SK-N-SH treated with all-trans-retinoic acid at 6 μM for 48 hours (cell line): ENCODE data around the gene NELFCD.
"Not testable (repeated sequence)": the region's sequence is repeated elsewhere in the genome, so short reads cannot be mapped to it uniquely, and the experiment has no call there.

Experiments used
- ATAC-seq: fragments of 200-7000 bp; cut with Tn5 transposase; 3 replicates; pipeline ENCODE4 v1.9.1; 2020; ENCODE audit warnings: mild to moderate bottlenecking, moderate library complexity
- ARNTL ChIP-seq: fragments of 450-650 bp; formaldehyde crosslinking; IDR thresholded peaks from 2 replicates; pipeline ENCODE4 v1.5.0; 2020; ENCODE audit warnings: low read depth, mild to moderate bottlenecking, moderate library complexity, borderline replicate concordance
- CSDC2 ChIP-seq: fragments of 250-450 bp; sonication (Bioruptor Pico); IDR thresholded peaks from 2 replicates; pipeline ENCODE4 v1.5.0; 2020; ENCODE audit warnings: mild to moderate bottlenecking, moderate library complexity
- CSRNP3 ChIP-seq: fragments of 250-450 bp; sonication (Bioruptor Pico); IDR thresholded peaks from 2 replicates; pipeline ENCODE4 v1.5.1; 2021; ENCODE audit warnings: mild to moderate bottlenecking, moderate library complexity
- ESRRG ChIP-seq: fragments of 250-450 bp; sonication (Bioruptor Pico); IDR thresholded peaks from 2 replicates; pipeline ENCODE4 v1.6.1; 2021; ENCODE audit warnings: mild to moderate bottlenecking
- GLIS3 ChIP-seq: fragments of 250-450 bp; sonication (Bioruptor Pico); IDR thresholded peaks from 2 replicates; pipeline ENCODE4 v1.5.0; 2020; ENCODE audit warnings: mild to moderate bottlenecking, moderate library complexity
- ISL1 ChIP-seq: fragments of 250-450 bp; sonication (Bioruptor Pico); IDR thresholded peaks from 2 replicates; pipeline ENCODE4 v2.1.2; 2022; ENCODE audit warnings: mild to moderate bottlenecking, moderate library complexity
- OSR1 ChIP-seq: fragments of 250-450 bp; sonication (Bioruptor Pico); IDR thresholded peaks from 2 replicates; pipeline ENCODE4 v1.8.0; 2022; ENCODE audit warnings: moderate library complexity, mild to moderate bottlenecking, inconsistent platforms
- PPARA ChIP-seq: fragments of 250-450 bp; sonication (Bioruptor Pico); IDR thresholded peaks from 2 replicates; pipeline ENCODE4 v1.5.0; 2020; ENCODE audit warnings: mild to moderate bottlenecking, borderline replicate concordance
- RARB ChIP-seq: fragments of 250-450 bp; sonication (Bioruptor Pico); IDR thresholded peaks from 2 replicates; pipeline ENCODE4 v1.8.0; 2021; ENCODE audit warnings: mild to moderate bottlenecking, moderate library complexity
- SNAI2 ChIP-seq: fragments of 250-450 bp; sonication (Bioruptor Pico); IDR thresholded peaks from 2 replicates; pipeline ENCODE4 v1.5.0; 2020; ENCODE audit warnings: mild to moderate bottlenecking, moderate library complexity
- TCF4 ChIP-seq: fragments of 250-450 bp; sonication (Bioruptor Pico); IDR thresholded peaks from 2 replicates; pipeline ENCODE4 v1.8.0; 2021; ENCODE audit warnings: mild to moderate bottlenecking, moderate library complexity, borderline replicate concordance
- TOX ChIP-seq: fragments of 250-450 bp; sonication (Bioruptor Pico); IDR thresholded peaks from 2 replicates; pipeline ENCODE4 v1.8.0; 2021; ENCODE audit warnings: mild to moderate bottlenecking, moderate library complexity, borderline replicate concordance
- TSHZ2 ChIP-seq: fragments of 250-450 bp; sonication (Bioruptor Pico); IDR thresholded peaks from 2 replicates; pipeline ENCODE4 v1.5.0; 2020; ENCODE audit warnings: mild to moderate bottlenecking, moderate library complexity
- ZC3H10 ChIP-seq: fragments of 250-450 bp; sonication (Bioruptor Pico); IDR thresholded peaks from 2 replicates; pipeline ENCODE4 v1.5.1; 2021; ENCODE audit warnings: mild to moderate bottlenecking, moderate library complexity
- ZFP3 ChIP-seq: fragments of 250-450 bp; sonication (Bioruptor Pico); IDR thresholded peaks from 2 replicates; pipeline ENCODE4 v1.5.0; 2020; ENCODE audit warnings: mild to moderate bottlenecking, moderate library complexity
- ZFP30 ChIP-seq: fragments of 450-650 bp; formaldehyde crosslinking; IDR thresholded peaks from 2 replicates; pipeline ENCODE4 v1.5.0; 2022; ENCODE audit warnings: mild to moderate bottlenecking, moderate library complexity
- ZNF565 ChIP-seq: fragments of 450-650 bp; formaldehyde crosslinking; conservative IDR thresholded peaks from 2 replicates; pipeline ENCODE4 v1.5.0; 2020; ENCODE audit warnings: low read depth, mild to moderate bottlenecking, moderate library complexity
- ZNF70 ChIP-seq: fragments of 450-650 bp; formaldehyde crosslinking; IDR thresholded peaks from 2 replicates; pipeline ENCODE4 v1.5.0; 2020; ENCODE audit warnings: mild to moderate bottlenecking, moderate library complexity
- TF ChIP-seq, protein P1 (sequence below): fragments of 250-450 bp; sonication (Bioruptor Pico); IDR thresholded peaks from 2 replicates; pipeline ENCODE4 v1.5.1; 2020; ENCODE audit warnings: low read depth, mild to moderate bottlenecking, moderate library complexity

NELFCD gene

GRCh38 chr20:59010995-59011873 lies 30.2 kb downstream of the NELFCD start:
- peak; percentile 84 for ATAC-seq
- TF ChIP-seq ZFP3 (CRISPR knock-in tag) (no peak), ISL1 (no peak), ZFP30 (CRISPR knock-in tag) (no peak)
- TF ChIP-seq, protein P1, sequence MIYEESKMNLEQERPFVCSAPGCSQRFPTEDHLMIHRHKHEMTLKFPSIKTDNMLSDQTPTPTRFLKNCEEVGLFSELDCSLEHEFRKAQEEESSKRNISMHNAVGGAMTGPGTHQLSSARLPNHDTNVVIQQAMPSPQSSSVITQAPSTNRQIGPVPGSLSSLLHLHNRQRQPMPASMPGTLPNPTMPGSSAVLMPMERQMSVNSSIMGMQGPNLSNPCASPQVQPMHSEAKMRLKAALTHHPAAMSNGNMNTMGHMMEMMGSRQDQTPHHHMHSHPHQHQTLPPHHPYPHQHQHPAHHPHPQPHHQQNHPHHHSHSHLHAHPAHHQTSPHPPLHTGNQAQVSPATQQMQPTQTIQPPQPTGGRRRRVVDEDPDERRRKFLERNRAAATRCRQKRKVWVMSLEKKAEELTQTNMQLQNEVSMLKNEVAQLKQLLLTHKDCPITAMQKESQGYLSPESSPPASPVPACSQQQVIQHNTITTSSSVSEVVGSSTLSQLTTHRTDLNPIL (CRISPR knock-in tag): no peak
- TF ChIP-seq, all 23 proteins: peak for 0

- not testable (repeated sequence) for ATAC-seq
Observed at GRCh38 chr20:59011874-59012157, 30.8 kb downstream of the NELFCD start.

- TF ChIP-seq CSDC2: no peak
- no peak for TF ChIP-seq ZNF70
- no peak for TF ChIP-seq ZFP30 (CRISPR knock-in tag)
- no peak for TF ChIP-seq CSRNP3 (CRISPR knock-in tag)
- no peak for TF ChIP-seq ESRRG (CRISPR knock-in tag)
- TF ChIP-seq ZNF565 (CRISPR knock-in tag): no peak
- TF ChIP-seq PPARA (CRISPR knock-in tag): no peak
- TF ChIP-seq, protein P1 (CRISPR knock-in tag): no peak
- TF ChIP-seq ISL1: no peak
- no peak for TF ChIP-seq RARB
- ATAC-seq: no peak
Observed at GRCh38 chr20:59013031-59013951, 32.2 kb downstream of the NELFCD start.

- TF ChIP-seq GLIS3 (CRISPR knock-in tag) (no peak), OSR1 (no peak), TSHZ2 (CRISPR knock-in tag) (no peak), ISL1 (no peak), TCF4 (CRISPR knock-in tag) (no peak), ARNTL (CRISPR knock-in tag) (no peak), SNAI2 (CRISPR knock-in tag) (no peak), ZNF70 (no peak), ZC3H10 (CRISPR knock-in tag) (no peak), ZFP30 (CRISPR knock-in tag) (no peak), TOX (no peak)
- TF ChIP-seq, protein P1 (CRISPR knock-in tag): no peak
- ATAC-seq: peak; percentile 64
Observed at GRCh38 chr20:59013959-59014608, 33.0 kb downstream of the NELFCD start.
